ENCODE data around the gene TNFAIP8. TPM values are rescaled to one million over a fixed set of nuclear protein-coding genes. Genes with fewer than 3 reads are reported as not detected.
"Not testable (repeated sequence)": the region's sequence is repeated elsewhere in the genome, so short reads cannot be mapped to it uniquely, and the experiment has no call there.

TNFAIP8 gene
- total and polyA plus RNA-seq, 4 donors: 13.7 to 32.2 (median 22.4) TPM

GRCh38 chr5:119406551-119407110 lies 50.8 kb downstream of the TNFAIP8 start:
- WGBS, 2 donors: 90 to 91% methylated on average over 5 of the region's 5 CpGs
- H3K4me3 ChIP-seq (ENCODE audit: low read length in 2 of 2): no peak overlapping the region
- DNase-seq: no peak
- no peaks in the 10 kb centered on the region for H3K27me3 ChIP-seq (ENCODE audit: control insufficient read depth in 1 of 2, insufficient read depth in 2 of 2, low read length in 1 of 2)
- ATAC-seq (ENCODE audit: low FRiP score): no peak
- H3K9me3 ChIP-seq (ENCODE audit: control insufficient read depth, low read length): no peaks in the 10 kb centered on the region
- H3K36me3 ChIP-seq (ENCODE audit: control insufficient read depth in 1 of 2, insufficient read depth in 2 of 2, low read length in 1 of 2): no peaks in the 10 kb centered on the region
- intact Hi-C loops (cut with DNase I): no loop called here
- no peaks in the 10 kb centered on the region for H3K4me1 ChIP-seq (ENCODE audit: control insufficient read depth in 1 of 2, insufficient read depth in 2 of 2, low read length in 2 of 2)
- H3K27ac ChIP-seq (ENCODE audit: low read depth in 1 of 2, low read length in 2 of 2): no peak overlapping the region

GRCh38 chr5:119409235-119409815 lies 53.5 kb downstream of the TNFAIP8 start:
- no peak for ATAC-seq (ENCODE audit: low FRiP score)
- intact Hi-C loops (cut with DNase I): no loop called here
- 85 to 86% methylated on average over 3 of the region's 3 CpGs for WGBS, 2 donors

GRCh38 chr5:119410448-119411159 lies 54.8 kb downstream of the TNFAIP8 start:
- Histone ChIP-seq H3K9me3 (ENCODE audit: control insufficient read depth, low read length) (no peaks in the 10 kb centered on the region), H3K27ac (ENCODE audit: low read depth in 1 of 2, low read length in 2 of 2) (no peak overlapping the region), H3K36me3 (ENCODE audit: control insufficient read depth in 1 of 2, insufficient read depth in 2 of 2, low read length in 1 of 2) (no peaks in the 10 kb centered on the region), H3K27me3 (ENCODE audit: control insufficient read depth in 1 of 2, insufficient read depth in 2 of 2, low read length in 1 of 2) (no peaks in the 10 kb centered on the region), H3K4me3 (ENCODE audit: low read length in 2 of 2) (no peak overlapping the region), H3K4me1 (ENCODE audit: control insufficient read depth in 1 of 2, insufficient read depth in 2 of 2, low read length in 2 of 2) (no peaks in the 10 kb centered on the region)
- 92 to 95% methylated on average over 4 of the region's 4 CpGs for WGBS, 2 donors
- no peak for ATAC-seq (ENCODE audit: low FRiP score)
- intact Hi-C loops (cut with DNase I): loop anchor here (5.0 kb wide), 3 partner anchors 53 to 423 kb away; partner anchors contain the start of genes DTWD2 (in 1 of the 2) and TNFAIP8 (in 1 of the 2)
- DNase-seq: no peak

More at GRCh38 chr5:119409235-119409815, 53.5 kb downstream of the TNFAIP8 start:
- no peak overlapping the region for H3K4me3 ChIP-seq (ENCODE audit: low read length in 2 of 2)
- H3K9me3 ChIP-seq (ENCODE audit: control insufficient read depth, low read length): no peaks in the 10 kb centered on the region
- H3K27me3 ChIP-seq (ENCODE audit: control insufficient read depth in 1 of 2, insufficient read depth in 2 of 2, low read length in 1 of 2): no peaks in the 10 kb centered on the region
- H3K36me3 ChIP-seq (ENCODE audit: control insufficient read depth in 1 of 2, insufficient read depth in 2 of 2, low read length in 1 of 2): no peaks in the 10 kb centered on the region
- H3K4me1 ChIP-seq (ENCODE audit: control insufficient read depth in 1 of 2, insufficient read depth in 2 of 2, low read length in 2 of 2): no peaks in the 10 kb centered on the region
- no peak for DNase-seq
- H3K27ac ChIP-seq (ENCODE audit: low read depth in 1 of 2, low read length in 2 of 2): no peak overlapping the region

GRCh38 chr5:119411361-119412278 lies 55.8 kb downstream of the TNFAIP8 start:
- H3K27me3 ChIP-seq (ENCODE audit: control insufficient read depth in 1 of 2, insufficient read depth in 2 of 2, low read length in 1 of 2): no peaks in the 10 kb centered on the region

GRCh38 chr5:119412279-119413227 lies 56.7 kb downstream of the TNFAIP8 start:
- Histone ChIP-seq H3K27ac (ENCODE audit: low read depth in 1 of 2, low read length in 2 of 2) (no peak overlapping the region), H3K36me3 (ENCODE audit: control insufficient read depth in 1 of 2, insufficient read depth in 2 of 2, low read length in 1 of 2) (no peaks in the 10 kb centered on the region), H3K4me1 (ENCODE audit: control insufficient read depth in 1 of 2, insufficient read depth in 2 of 2, low read length in 2 of 2) (no peaks in the 10 kb centered on the region), H3K27me3 (ENCODE audit: control insufficient read depth in 1 of 2, insufficient read depth in 2 of 2, low read length in 1 of 2) (no peaks in the 10 kb centered on the region), H3K4me3 (ENCODE audit: low read length in 2 of 2) (no peak overlapping the region), H3K9me3 (ENCODE audit: control insufficient read depth, low read length) (no peaks in the 10 kb centered on the region)
- DNase-seq (no peak), ATAC-seq (ENCODE audit: low FRiP score) (no peak)
- WGBS, 2 donors: 11 to 15% methylated on average over 9 of the region's 9 CpGs
- intact Hi-C loops (cut with DNase I): loop anchor here (2.0 to 5.0 kb wide), 5 partner anchors 55 to 425 kb away; partner anchors contain the start of genes DTWD2 (in 2 of the 2) and TNFAIP8 (in 1 of the 2)

More at GRCh38 chr5:119411361-119412278, 55.8 kb downstream of the TNFAIP8 start:
- Histone ChIP-seq H3K9me3 (ENCODE audit: control insufficient read depth, low read length) (no peaks in the 10 kb centered on the region), H3K36me3 (ENCODE audit: control insufficient read depth in 1 of 2, insufficient read depth in 2 of 2, low read length in 1 of 2) (no peaks in the 10 kb centered on the region), H3K4me3 (ENCODE audit: low read length in 2 of 2) (peak overlapping the region; percentile 49 to 90), H3K27ac (ENCODE audit: low read depth in 1 of 2, low read length in 2 of 2) (peak overlapping the region in 1 of 2 donors; percentile 42), H3K4me1 (ENCODE audit: control insufficient read depth in 1 of 2, insufficient read depth in 2 of 2, low read length in 2 of 2) (no peaks in the 10 kb centered on the region)
- ATAC-seq (ENCODE audit: low FRiP score) (peak; percentile 96), DNase-seq (peak; percentile 68 to 78)
- WGBS, 2 donors: 3 to 4% methylated on average over 15 of the region's 15 CpGs
- intact Hi-C loops (cut with DNase I): loop anchor here (2.0 to 5.0 kb wide), 5 partner anchors 54 to 424 kb away; partner anchors contain the start of genes DTWD2 (in 2 of the 2) and TNFAIP8 (in 1 of the 2)

GRCh38 chr5:119414124-119414734 lies 58.4 kb downstream of the TNFAIP8 start:
- intact Hi-C loops (cut with DNase I): loop anchor here (5.0 kb wide), 3 partner anchors 57 to 427 kb away; partner anchors contain the start of genes DTWD2 (in 1 of the 2) and TNFAIP8 (in 1 of the 2)
- not testable (repeated sequence) for DNase-seq; ATAC-seq (ENCODE audit: low FRiP score); H3K27ac ChIP-seq (ENCODE audit: low read depth in 1 of 2, low read length in 2 of 2); H3K9me3 ChIP-seq (ENCODE audit: control insufficient read depth, low read length); H3K36me3 ChIP-seq (ENCODE audit: control insufficient read depth in 1 of 2, insufficient read depth in 2 of 2, low read length in 1 of 2); H3K27me3 ChIP-seq (ENCODE audit: control insufficient read depth in 1 of 2, insufficient read depth in 2 of 2, low read length in 1 of 2); H3K4me3 ChIP-seq (ENCODE audit: low read length in 2 of 2); H3K4me1 ChIP-seq (ENCODE audit: control insufficient read depth in 1 of 2, insufficient read depth in 2 of 2, low read length in 2 of 2)
- WGBS, 2 donors: 89 to 91% methylated on average over 13 of the region's 13 CpGs

GRCh38 chr5:119417891-119418605 lies 62.2 kb downstream of the TNFAIP8 start:
- intact Hi-C loops (cut with DNase I): no loop called here
- Histone ChIP-seq H3K4me1 (ENCODE audit: control insufficient read depth in 1 of 2, insufficient read depth in 2 of 2, low read length in 2 of 2) (no peaks in the 10 kb centered on the region), H3K36me3 (ENCODE audit: control insufficient read depth in 1 of 2, insufficient read depth in 2 of 2, low read length in 1 of 2) (no peaks in the 10 kb centered on the region), H3K27ac (ENCODE audit: low read depth in 1 of 2, low read length in 2 of 2) (no peak overlapping the region), H3K27me3 (ENCODE audit: control insufficient read depth in 1 of 2, insufficient read depth in 2 of 2, low read length in 1 of 2) (no peaks in the 10 kb centered on the region), H3K9me3 (ENCODE audit: control insufficient read depth, low read length) (no peaks in the 10 kb centered on the region), H3K4me3 (ENCODE audit: low read length in 2 of 2) (no peak overlapping the region)
- WGBS, 2 donors: 75 to 76% methylated on average over 5 of the region's 5 CpGs
- ATAC-seq (ENCODE audit: low FRiP score): no peak
- no peak for DNase-seq

Measured in aorta (tissue), 5 donors.